HepG2 (cell line): ENCODE measurements around the gene BMPER. TPM values are rescaled to one million over a fixed set of nuclear protein-coding genes. Genes with fewer than 3 reads are reported as not detected.

ENCODE experiments used
- ATAC-seq: fragments of 200-7000 bp; cut with Tn5 transposase; 3 replicates; pipeline ENCODE4 v1.9.1; 2020; ENCODE audit warnings: mild to moderate bottlenecking, moderate library complexity
- BruUV-seq: library from RNA; stranded (reverse); fragments of 400-500 nt; replicated peaks from 2 replicates; lab custom pipeline; 2021; lab: Mats Ljungman, UMichigan
- CTCF ChIA-PET: fragments of 300-600 bp; formaldehyde crosslinking; extraction: SDS; loops from one replicate; lab custom pipeline; 2021; ENCODE audit warnings: low total read pairs, inconsistent platforms, low intra/inter-chr PET ratio; lab: Yijun Ruan, JAX
- POLR2A ChIA-PET: fragments of 350-600 bp; sonication (Branson Sonifier 250); formaldehyde crosslinking; loops from one replicate; lab custom pipeline; 2020; ENCODE audit warnings: antibody characterized with exemption, inconsistent platforms; lab: Yijun Ruan, JAX
- DNase-seq: peaks from one replicate; pipeline ENCODE4 v3.0.0-alpha.2; 2015; ENCODE audit warnings: low spot score
- FAIRE-seq: peaks from 3 replicates; lab custom pipeline; 2011; peaks lifted over from hg19 to GRCh38; lab: Jason Lieb, UNC
- H2AFZ ChIP-seq: one replicate; pipeline ENCODE4 v1.6.1; 2011; ENCODE audit warnings: low read length, inconsistent platforms
- H3K27ac ChIP-seq: fragments of 300-600 bp; 3 replicates; pipeline ENCODE4 v1.8.0; 2011; ENCODE audit warnings: mixed run types, mild to moderate bottlenecking, mixed read lengths, low read length, inconsistent platforms; ENCODE audit not compliant: insufficient read depth; ENCODE audit errors: extremely low read length
- H3K27me3 ChIP-seq, 2 experiments: fragments of 200-600 bp in 1 of 2; 2 replicates in 1 of 2; 3 replicates in 1 of 2; pipeline versions ENCODE4 v1.6.0 to v1.8.0; 2011; ENCODE audit warnings: low read length in 2 of 2, mild to moderate bottlenecking in 2 of 2, moderate library complexity in 2 of 2, inconsistent platforms in 1 of 2; ENCODE audit not compliant: insufficient read depth in 2 of 2, control insufficient read depth in 1 of 2
- H3K36me3 ChIP-seq, 2 experiments: fragments of 200-600 bp in 1 of 2; replicated peaks in 1 of 2; 2 replicates in 1 of 2; 3 replicates in 1 of 2; pipeline versions ENCODE4 v1.5.1 to v1.8.0; 2011; ENCODE audit warnings: low read length in 2 of 2, inconsistent platforms in 1 of 2; ENCODE audit not compliant: insufficient read depth in 2 of 2, control insufficient read depth in 1 of 2
- H3K4me1 ChIP-seq: 2 replicates; pipeline ENCODE4 v1.5.1; 2012; ENCODE audit warnings: low read length, inconsistent platforms; ENCODE audit not compliant: insufficient read depth
- H3K4me2 ChIP-seq: 2 replicates; pipeline ENCODE4 v1.6.0; 2011; ENCODE audit warnings: low read depth, low read length, inconsistent platforms
- H3K4me3 ChIP-seq, 3 experiments: fragments of 200-600 bp in 1 of 3; sonication (generic), shearing (Covaris generic) in 1 of 3; replicated peaks in 1 of 3; 2 replicates each; pipeline ENCODE4 v1.5.1; 2011 to 2016; ENCODE audit warnings: low read length in 3 of 3, inconsistent platforms in 2 of 3, low read depth in 2 of 3, mild to moderate bottlenecking in 2 of 3, control low read depth in 1 of 3, mixed read lengths in 1 of 3; ENCODE audit not compliant: insufficient read depth in 1 of 3
- H3K79me2 ChIP-seq: one replicate; pipeline ENCODE4 v1.6.1; 2011; ENCODE audit warnings: low read length, inconsistent platforms; ENCODE audit not compliant: insufficient read depth
- H3K9ac ChIP-seq: 2 replicates; pipeline ENCODE4 v1.6.0; 2011; ENCODE audit warnings: mild to moderate bottlenecking, low read depth, low read length, inconsistent platforms; ENCODE audit not compliant: insufficient read depth
- H3K9me3 ChIP-seq: 2 replicates; pipeline ENCODE4 v1.5.1; 2012; ENCODE audit warnings: mild to moderate bottlenecking, low read length
- H4K20me1 ChIP-seq: 2 replicates; pipeline ENCODE4 v1.6.0; 2011; ENCODE audit warnings: inconsistent platforms, mild to moderate bottlenecking, low read length, moderate library complexity; ENCODE audit not compliant: insufficient read depth
- EED ChIP-seq: sonication (generic); formaldehyde crosslinking; IDR thresholded peaks from 2 replicates; pipeline ENCODE4 v1.5.0; 2020; ENCODE audit warnings: mild to moderate bottlenecking, missing genetic modification reagents
- FOXK1 ChIP-seq: sonication (generic); formaldehyde crosslinking; IDR thresholded peaks from 2 replicates; pipeline ENCODE4 v1.4.0; 2020; ENCODE audit warnings: low read depth, missing genetic modification reagents, borderline replicate concordance
- HOXA3 ChIP-seq: sonication (generic); formaldehyde crosslinking; IDR thresholded peaks from 2 replicates; pipeline ENCODE4 v1.5.0; 2020; ENCODE audit warnings: missing genetic modification reagents
- KAT7 ChIP-seq: IDR thresholded peaks from 2 replicates; pipeline ENCODE4 v1.6.1; 2018; ENCODE audit warnings: borderline replicate concordance, missing compliant biosample characterization
- KDM6A ChIP-seq: IDR thresholded peaks from 2 replicates; pipeline ENCODE4 v1.6.1; 2016; ENCODE audit warnings: low read depth
- MBD4 ChIP-seq: IDR thresholded peaks from 2 replicates; pipeline ENCODE4 v1.6.1; 2012; ENCODE audit warnings: low read length, inconsistent platforms, borderline replicate concordance
- MED1 ChIP-seq: sonication (generic); formaldehyde crosslinking; IDR thresholded peaks from 2 replicates; pipeline ENCODE4 v1.4.0; 2020; ENCODE audit warnings: missing genetic modification reagents
- SP5 ChIP-seq: IDR thresholded peaks from 2 replicates; pipeline ENCODE4 v1.6.1; 2016; ENCODE audit warnings: low read depth, borderline replicate concordance
- TGIF2 ChIP-seq: IDR thresholded peaks from 2 replicates; pipeline ENCODE4 v1.6.1; 2016; ENCODE audit warnings: control low read depth, missing compliant biosample characterization
- ZFP41 ChIP-seq: sonication (generic); formaldehyde crosslinking; IDR thresholded peaks from 2 replicates; pipeline ENCODE4 v1.4.0; 2020; ENCODE audit warnings: mild to moderate bottlenecking, missing genetic modification reagents, borderline replicate concordance
- ZNF101 ChIP-seq: sonication (generic); formaldehyde crosslinking; IDR thresholded peaks from 2 replicates; pipeline ENCODE4 v1.4.0; 2020; ENCODE audit warnings: mild to moderate bottlenecking, low read depth, missing genetic modification reagents, borderline replicate concordance
- ZNF761 ChIP-seq: sonication (generic); formaldehyde crosslinking; conservative IDR thresholded peaks from 2 replicates; pipeline ENCODE4 v1.4.0; 2020; ENCODE audit warnings: mild to moderate bottlenecking, missing genetic modification reagents
- ZNF768 ChIP-seq: sonication (generic); formaldehyde crosslinking; IDR thresholded peaks from 2 replicates; pipeline ENCODE4 v1.4.0; 2020; ENCODE audit warnings: missing genetic modification reagents
- ZNF878 ChIP-seq: sonication (generic); formaldehyde crosslinking; IDR thresholded peaks from 2 replicates; pipeline ENCODE4 v1.8.1; 2023; ENCODE audit warnings: mild to moderate bottlenecking, missing genetic modification reagents, moderate library complexity
- WGBS: methylation state at CpG from one replicate; pipeline ENCODE4 v1.1.6; 2017; ENCODE audit warnings: low lambda C conversion rate; 5-methylcytosine and 5-hydroxymethylcytosine counted together
- in situ Hi-C: cut with HindIII; loops from 2 replicates; pipeline ENCODE4 v1.10.0; 2017; ENCODE audit warnings: low pct_unique_long_range_greater_than_20kb; ENCODE audit not compliant: extremely low pct_ligation_motif_present
- intact Hi-C: fragments of 100-400 bp; cut with micrococcal nuclease; formaldehyde crosslinking; loops from one replicate; pipeline ENCODE4 v1.10.0; 2022; ENCODE audit not compliant: unreplicated experiment
- polyA plus RNA-seq, 8 experiments: library from polyadenylated mRNA; depleted of rRNA in 3 of 8; stranded (reverse) in 7 of 8; unstranded in 1 of 8; fragments of >200 nt; fragmentation: Illumina TruSeq in 4 of 8; extraction: Trizol in 4 of 8; gene quantifications; 2 replicates each; pipeline versions ENCODE4 v1.2.1 to v1.2.3, GENCODE V29; 2011 to 2016; ENCODE audit warnings: low read depth in 4 of 8, missing spikeins in 1 of 8, mixed read lengths in 1 of 8; ENCODE audit not compliant: insufficient read depth in 1 of 8
- total RNA-seq, 5 experiments: library from RNA; depleted of rRNA; stranded (reverse); fragments of >200 nt; fragmentation: Illumina TruSeq; extraction: Trizol; gene quantifications; 2 replicates each; pipeline ENCODE4 v1.2.3, GENCODE V29; 2016; ENCODE audit warnings: low read depth in 1 of 5
- TF ChIP-seq, protein P1 (sequence below), 2 experiments: sonication (generic) in 1 of 2; formaldehyde crosslinking in 1 of 2; IDR thresholded peaks; 2 replicates each; pipeline versions ENCODE4 v1.5.1 to v1.6.1; 2011 to 2020; ENCODE audit warnings: borderline replicate concordance in 1 of 2, low read depth in 1 of 2, low read length in 1 of 2, mild to moderate bottlenecking in 1 of 2, missing genetic modification reagents in 1 of 2, moderate library complexity in 1 of 2
- TF ChIP-seq, protein P2 (sequence below): sonication (generic); formaldehyde crosslinking; IDR thresholded peaks from 2 replicates; pipeline ENCODE4 v1.5.0; 2020; ENCODE audit warnings: missing genetic modification reagents

BMPER gene
- total and polyA plus RNA-seq, 2 of the 13 experiments (the other 11 are each of a cell fraction or from before 2014, with no cell fraction given), result not detected

DNA sequence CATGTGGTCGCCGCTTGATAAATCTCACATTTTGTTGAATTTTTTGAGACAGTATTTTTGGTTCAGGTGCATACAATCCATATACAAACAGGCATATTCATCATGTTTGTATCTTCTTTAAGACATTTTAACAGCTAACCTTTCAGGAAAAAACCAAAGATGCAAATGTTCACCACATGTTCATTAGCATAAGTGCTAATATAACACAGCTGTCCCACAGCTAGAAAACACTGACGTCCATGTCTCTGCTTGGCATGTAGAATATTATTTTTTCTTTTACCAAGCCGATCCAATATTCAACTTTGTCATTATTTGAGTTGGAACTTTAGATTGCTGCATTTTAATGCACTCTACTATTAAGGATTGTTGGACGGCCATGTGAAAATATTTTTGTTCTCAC is 31.2 kb downstream of the BMPER start (continued):
- TF ChIP-seq, protein P1, sequence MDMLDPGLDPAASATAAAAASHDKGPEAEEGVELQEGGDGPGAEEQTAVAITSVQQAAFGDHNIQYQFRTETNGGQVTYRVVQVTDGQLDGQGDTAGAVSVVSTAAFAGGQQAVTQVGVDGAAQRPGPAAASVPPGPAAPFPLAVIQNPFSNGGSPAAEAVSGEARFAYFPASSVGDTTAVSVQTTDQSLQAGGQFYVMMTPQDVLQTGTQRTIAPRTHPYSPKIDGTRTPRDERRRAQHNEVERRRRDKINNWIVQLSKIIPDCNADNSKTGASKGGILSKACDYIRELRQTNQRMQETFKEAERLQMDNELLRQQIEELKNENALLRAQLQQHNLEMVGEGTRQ (IDR thresholded peaks at IDR 0.05; ENCODE audit: low read depth, low read length), result no peak
- TF ChIP-seq, protein P1 (CRISPR knock-in tag; IDR thresholded peaks at IDR 0.05; ENCODE audit: borderline replicate concordance), result no peak
- TF ChIP-seq ZFP41 (CRISPR knock-in tag), result no peak
- no peak for TF ChIP-seq MBD4
- no peak for TF ChIP-seq KAT7 (CRISPR knock-in tag)
- no peak for TF ChIP-seq HOXA3
- no peak for TF ChIP-seq ZNF768 (CRISPR knock-in tag)
- TF ChIP-seq ZNF761 (CRISPR knock-in tag), result no peak
- TF ChIP-seq EED (CRISPR knock-in tag), result no peak
- TF ChIP-seq MED1 (CRISPR knock-in tag), result no peak
- TF ChIP-seq TGIF2 (CRISPR knock-in tag), result no peak
- TF ChIP-seq FOXK1 (CRISPR knock-in tag), result no peak
- TF ChIP-seq ZNF101 (CRISPR knock-in tag), result no peak
- TF ChIP-seq, all 625 proteins: peak for 0

DNA sequence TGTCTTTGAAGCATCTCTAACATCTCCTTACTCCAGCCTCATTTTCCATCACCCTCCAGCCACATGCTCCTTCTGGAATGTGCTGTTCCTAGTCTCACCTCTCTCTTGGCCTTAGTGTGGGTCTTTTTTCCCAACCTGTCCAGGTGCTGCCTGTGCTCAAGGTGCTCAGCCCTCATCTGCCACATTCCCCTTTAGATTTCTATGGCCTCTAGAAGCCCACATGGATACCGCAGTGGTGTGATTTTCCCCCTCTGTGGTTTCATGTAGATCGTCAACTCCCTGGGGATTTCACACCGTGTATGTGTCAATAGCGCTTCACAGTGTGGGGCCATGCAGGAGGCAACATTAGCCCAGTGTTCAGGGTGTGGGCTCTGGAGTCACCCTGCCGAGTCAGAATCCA is 32.5 kb downstream of the BMPER start:
- TF ChIP-seq KDM6A (CRISPR knock-in tag) (no peak), ZNF878 (CRISPR knock-in tag) (no peak), SP5 (CRISPR knock-in tag) (no peak)
- TF ChIP-seq, protein P2, sequence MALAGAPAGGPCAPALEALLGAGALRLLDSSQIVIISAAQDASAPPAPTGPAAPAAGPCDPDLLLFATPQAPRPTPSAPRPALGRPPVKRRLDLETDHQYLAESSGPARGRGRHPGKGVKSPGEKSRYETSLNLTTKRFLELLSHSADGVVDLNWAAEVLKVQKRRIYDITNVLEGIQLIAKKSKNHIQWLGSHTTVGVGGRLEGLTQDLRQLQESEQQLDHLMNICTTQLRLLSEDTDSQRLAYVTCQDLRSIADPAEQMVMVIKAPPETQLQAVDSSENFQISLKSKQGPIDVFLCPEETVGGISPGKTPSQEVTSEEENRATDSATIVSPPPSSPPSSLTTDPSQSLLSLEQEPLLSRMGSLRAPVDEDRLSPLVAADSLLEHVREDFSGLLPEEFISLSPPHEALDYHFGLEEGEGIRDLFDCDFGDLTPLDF (CRISPR knock-in tag), result no peak
- BruUV-seq, result no TSS peak
- Histone ChIP-seq H4K20me1 (no peaks in the 10 kb centered on the region), H3K4me2 (no peak overlapping the region), H3K4me1 (no peaks in the 10 kb centered on the region), H3K9ac (no peak overlapping the region), H3K27me3 (peaks cover 0 to 9% of the 10 kb centered on the region in 2 experiments; a peak in 1 of 5 replicates), H3K79me2 (no peaks in the 10 kb centered on the region), H3K36me3 (no peaks in the 10 kb centered on the region), H3K27ac (no peak overlapping the region), H3K4me3 (no peak overlapping the region), H3K9me3 (no peaks in the 10 kb centered on the region), H2AFZ (no peak overlapping the region)
- FAIRE-seq (no peak), ATAC-seq (no peak), DNase-seq (no peak)
- POLR2A ChIA-PET, result no interaction called here
- in situ Hi-C loops, result loop anchor here (10.0 kb wide), 1 partner anchor 693 kb away; no protein-coding TSS in a partner anchor
- intact Hi-C loops, result no loop called here
- CTCF ChIA-PET, result no interaction called here
- WGBS, result 49% methylated on average over 5 of the region's 5 CpGs
